Measurements from ENCODE around the gene MAT2A. TPM values are rescaled to one million over a fixed set of nuclear protein-coding genes. Genes with fewer than 3 reads are reported as not detected.

Gene MAT2A
- total and polyA plus RNA-seq, 9 of the 15 experiments (the other 6 are each of a cell fraction or from before 2014, with no cell fraction given) = 130 to 1,027 (median 240) TPM

DNA sequence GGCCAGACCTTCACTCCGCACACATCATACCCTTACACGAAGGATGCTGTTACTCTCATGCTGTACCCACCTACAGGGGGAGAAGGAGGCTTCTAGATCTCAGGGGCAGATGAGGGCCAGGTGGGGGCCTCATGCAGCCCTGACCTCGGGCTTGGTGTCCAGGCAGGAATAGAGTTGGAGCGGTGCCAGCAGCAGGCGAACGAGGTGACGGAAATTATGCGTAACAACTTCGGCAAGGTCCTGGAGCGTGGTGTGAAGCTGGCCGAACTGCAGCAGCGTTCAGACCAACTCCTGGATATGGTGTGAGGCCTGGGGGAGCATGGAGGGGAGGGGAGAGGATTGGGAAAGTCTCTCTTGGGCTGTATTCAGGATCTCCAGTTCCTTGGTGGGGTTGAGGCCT, 52.6 kb downstream of the MAT2A start:
- no peak for FAIRE-seq
- in situ Hi-C loops (cut with MboI) = no loop called here
- Histone ChIP-seq H3K27me3 (ENCODE audit: control insufficient read depth in 2 of 2, insufficient read depth in 2 of 2, low read length in 2 of 2) (no peaks in the 10 kb centered on the region), H3K4me2 (ENCODE audit: insufficient read depth, low read length) (no peak overlapping the region), H2AFZ (ENCODE audit: low read depth, low read length) (no peak overlapping the region), H3K4me3 (no peak overlapping the region), H3K27ac (ENCODE audit: extremely low read depth, low read depth, low read length) (no peak overlapping the region), H3K36me3 (ENCODE audit: control insufficient read depth, insufficient read depth, low read length) (peaks cover 2% of the 10 kb centered on the region; the same call in 1 of the 3 replicates), H3K9me1 (ENCODE audit: control insufficient read depth, insufficient read depth, low read length) (peaks cover 4% of the 10 kb centered on the region), H3K9me3 (replicated peaks; ENCODE audit: control insufficient read depth, insufficient read depth, low read depth, low read length) (no peaks in the 10 kb centered on the region), H3K79me2 (ENCODE audit: control insufficient read depth, insufficient read depth, low read length) (peaks cover 20% of the 10 kb centered on the region), H4K20me1 (replicated peaks; ENCODE audit: control insufficient read depth, insufficient read depth, low read length) (no peaks in the 10 kb centered on the region), H3K9ac (ENCODE audit: insufficient read depth in 1 of 2, low read depth in 2 of 2, low read length in 2 of 2) (peak overlapping the region in 1 of 2 experiments; percentile 24; a peak in 1 of 4 replicates), H3K4me1 (replicated peaks in 1 of 2; ENCODE audit: control insufficient read depth in 2 of 2, insufficient read depth in 2 of 2, low read length in 2 of 2) (peaks cover 27 to 35% of the 10 kb centered on the region in 2 experiments)
- ATAC-seq = no peak
- no TSS peak for BruUV-seq (replicated peaks)
- 74% methylated on average over 12 of the region's 12 CpGs for WGBS (ENCODE audit: insufficient coverage, low coverage, missing lambda C conversion rate)
- intact Hi-C loops (cut with micrococcal nuclease) = no loop called here
- ChIA-PET POLR2A (interaction anchor here (1.0 to 2.7 kb wide), 3 partner anchors 9 to 17 kb away, joined by 3 to 25 read pairs (median 3); partner anchors contain the start of genes TMEM150A and VAMP8), CTCF (ENCODE audit: low intra/inter-chr PET ratio) (no interaction called here)
- DNase-seq (ENCODE audit: extremely low read depth in 1 of 4, low spot score in 3 of 4) = no peak
- TF ChIP-seq FOSL1 (tag; conservative IDR thresholded peaks at IDR 0.05) (no peak), ZNF551 (CRISPR knock-in tag; IDR thresholded peaks at IDR 0.05) (no peak), PURB (CRISPR knock-in tag; IDR thresholded peaks at IDR 0.05; ENCODE audit: low read depth) (no peak), HNRNPH1 (optimal IDR thresholded peaks at IDR 0.05; ENCODE audit: low read depth, low read length) (no peak), POLR2G (IDR thresholded peaks at IDR 0.05; ENCODE audit: low read depth, low read length) (0 out of 2 replicates have a peak, but pooled peaks have one; percentile 26), FOXK2 (conservative IDR thresholded peaks at IDR 0.05 in 1 of 2, IDR thresholded peaks at IDR 0.05 in 1 of 2; ENCODE audit: low read depth in 2 of 2) (no peak), NFIC (IDR thresholded peaks at IDR 0.05) (peak; percentile 89), SMC3 (conservative IDR thresholded peaks at IDR 0.05; ENCODE audit: insufficient read depth, low read depth, low read length) (no peak), ZNF77 (CRISPR knock-in tag; IDR thresholded peaks at IDR 0.05) (no peak), POLR2A (conservative IDR thresholded peaks at IDR 0.05) (no peak), SAFB2 (IDR thresholded peaks at IDR 0.05; ENCODE audit: borderline replicate concordance, low read depth, low read length, severe bottlenecking) (no peak), KDM5B (IDR thresholded peaks at IDR 0.05; ENCODE audit: insufficient replicate concordance, low read depth, low read length) (peak; percentile 30), POLR2B (IDR thresholded peaks at IDR 0.05; ENCODE audit: low read depth, partially characterized antibody) (no peak), ERF (CRISPR knock-in tag; IDR thresholded peaks at IDR 0.05) (no peak), ZNF347 (CRISPR knock-in tag; IDR thresholded peaks at IDR 0.05; ENCODE audit: low read depth) (no peak)
- TF ChIP-seq, protein P1, sequence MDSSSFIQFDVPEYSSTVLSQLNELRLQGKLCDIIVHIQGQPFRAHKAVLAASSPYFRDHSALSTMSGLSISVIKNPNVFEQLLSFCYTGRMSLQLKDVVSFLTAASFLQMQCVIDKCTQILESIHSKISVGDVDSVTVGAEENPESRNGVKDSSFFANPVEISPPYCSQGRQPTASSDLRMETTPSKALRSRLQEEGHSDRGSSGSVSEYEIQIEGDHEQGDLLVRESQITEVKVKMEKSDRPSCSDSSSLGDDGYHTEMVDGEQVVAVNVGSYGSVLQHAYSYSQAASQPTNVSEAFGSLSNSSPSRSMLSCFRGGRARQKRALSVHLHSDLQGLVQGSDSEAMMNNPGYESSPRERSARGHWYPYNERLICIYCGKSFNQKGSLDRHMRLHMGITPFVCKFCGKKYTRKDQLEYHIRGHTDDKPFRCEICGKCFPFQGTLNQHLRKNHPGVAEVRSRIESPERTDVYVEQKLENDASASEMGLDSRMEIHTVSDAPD (CRISPR knock-in tag; IDR thresholded peaks at IDR 0.05) = no peak
- TF ChIP-seq, protein P2, sequence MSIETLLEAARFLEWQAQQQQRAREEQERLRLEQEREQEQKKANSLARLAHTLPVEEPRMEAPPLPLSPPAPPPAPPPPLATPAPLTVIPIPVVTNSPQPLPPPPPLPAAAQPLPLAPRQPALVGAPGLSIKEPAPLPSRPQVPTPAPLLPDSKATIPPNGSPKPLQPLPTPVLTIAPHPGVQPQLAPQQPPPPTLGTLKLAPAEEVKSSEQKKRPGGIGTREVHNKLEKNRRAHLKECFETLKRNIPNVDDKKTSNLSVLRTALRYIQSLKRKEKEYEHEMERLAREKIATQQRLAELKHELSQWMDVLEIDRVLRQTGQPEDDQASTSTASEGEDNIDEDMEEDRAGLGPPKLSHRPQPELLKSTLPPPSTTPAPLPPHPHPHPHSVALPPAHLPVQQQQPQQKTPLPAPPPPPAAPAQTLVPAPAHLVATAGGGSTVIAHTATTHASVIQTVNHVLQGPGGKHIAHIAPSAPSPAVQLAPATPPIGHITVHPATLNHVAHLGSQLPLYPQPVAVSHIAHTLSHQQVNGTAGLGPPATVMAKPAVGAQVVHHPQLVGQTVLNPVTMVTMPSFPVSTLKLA (conservative IDR thresholded peaks at IDR 0.05) = no peak
- TF ChIP-seq, protein P3, sequence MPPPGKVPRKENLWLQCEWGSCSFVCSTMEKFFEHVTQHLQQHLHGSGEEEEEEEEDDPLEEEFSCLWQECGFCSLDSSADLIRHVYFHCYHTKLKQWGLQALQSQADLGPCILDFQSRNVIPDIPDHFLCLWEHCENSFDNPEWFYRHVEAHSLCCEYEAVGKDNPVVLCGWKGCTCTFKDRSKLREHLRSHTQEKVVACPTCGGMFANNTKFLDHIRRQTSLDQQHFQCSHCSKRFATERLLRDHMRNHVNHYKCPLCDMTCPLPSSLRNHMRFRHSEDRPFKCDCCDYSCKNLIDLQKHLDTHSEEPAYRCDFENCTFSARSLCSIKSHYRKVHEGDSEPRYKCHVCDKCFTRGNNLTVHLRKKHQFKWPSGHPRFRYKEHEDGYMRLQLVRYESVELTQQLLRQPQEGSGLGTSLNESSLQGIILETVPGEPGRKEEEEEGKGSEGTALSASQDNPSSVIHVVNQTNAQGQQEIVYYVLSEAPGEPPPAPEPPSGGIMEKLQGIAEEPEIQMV (tag; conservative IDR thresholded peaks at IDR 0.05; ENCODE audit: low read depth) = no peak

Data from K562 (cell line).